ENCODE data around the gene CPB2.

The CPB2 gene

DNA sequence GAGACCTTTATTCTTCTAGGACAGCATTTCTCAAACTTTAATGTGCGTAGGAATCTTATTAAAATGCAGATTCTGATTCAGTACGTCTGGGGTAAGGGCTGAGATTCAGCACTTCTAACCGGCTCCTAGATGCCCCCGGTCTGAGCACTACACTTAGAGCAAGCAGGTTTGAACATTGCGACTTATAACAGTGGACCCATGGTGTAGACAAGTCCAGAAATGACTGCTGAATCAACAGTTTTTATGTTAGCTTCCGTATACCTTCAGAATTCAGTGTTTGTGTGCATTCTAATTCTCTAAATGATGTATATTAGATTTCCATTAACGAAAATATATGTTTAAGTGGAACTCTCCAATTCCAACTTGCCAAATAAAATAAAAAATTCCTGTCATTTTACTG is 17.5 kb upstream of the CPB2 start:
- Histone ChIP-seq H3K27ac (ENCODE audit: low read length) (no peak overlapping the region), H3K4me2 (ENCODE audit: low read length) (no peak overlapping the region)

DNA sequence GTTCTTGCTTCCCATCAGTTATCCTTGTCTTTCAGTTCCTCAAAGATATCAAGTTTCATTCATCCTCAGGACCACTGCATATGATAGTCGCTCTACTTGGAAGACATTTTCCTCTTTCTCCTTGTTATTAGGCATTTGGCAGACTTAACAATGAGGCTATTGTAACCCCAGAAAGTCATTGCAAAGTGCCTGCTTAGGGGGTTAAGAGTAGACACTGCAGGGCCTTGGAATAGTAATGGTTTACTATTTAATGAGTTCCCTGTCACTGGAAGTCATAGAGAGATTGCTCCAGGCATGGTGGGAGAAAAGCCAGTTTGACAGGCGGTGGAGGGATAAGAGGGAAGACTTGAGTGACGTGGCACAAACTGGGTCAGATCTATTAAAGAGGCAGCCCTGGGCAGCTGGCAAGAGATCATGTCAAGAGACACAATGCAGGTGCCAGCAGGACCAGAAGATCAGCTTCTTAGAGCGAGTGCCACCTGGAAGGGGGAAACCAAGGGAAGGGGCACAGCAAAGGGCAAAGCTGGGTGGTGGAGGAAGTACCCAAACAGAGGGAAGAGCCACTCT is 16.8 kb upstream of the CPB2 start:
- Histone ChIP-seq H3K27me3 (ENCODE audit: low read depth, low read length) (peaks cover 4% of the 10 kb centered on the region; the same call in 1 of the 2 replicates), H3K79me2 (ENCODE audit: low read length) (no peaks in the 10 kb centered on the region), H2AFZ (ENCODE audit: low read depth, low read length) (no peak overlapping the region), H3K9ac (ENCODE audit: low read length) (no peak overlapping the region), H3K4me1 (ENCODE audit: low read length) (peaks cover 15% of the 10 kb centered on the region), H3K36me3 (replicated peaks; ENCODE audit: low read depth, low read length) (peaks cover 10% of the 10 kb centered on the region), H3K4me3 (ENCODE audit: low read length) (no peak overlapping the region), H4K20me1 (ENCODE audit: insufficient read depth, low read length) (peaks cover 20% of the 10 kb centered on the region), H3K27ac (ENCODE audit: low read length) (no peak overlapping the region), H3K9me3 (ENCODE audit: insufficient read depth, low read length) (no peaks in the 10 kb centered on the region), H3K4me2 (ENCODE audit: low read length) (no peak overlapping the region)
- TF ChIP-seq EZH2phosphoT487 (IDR thresholded peaks at IDR 0.05; ENCODE audit: low read depth): no peak
- TF ChIP-seq, protein P1, sequence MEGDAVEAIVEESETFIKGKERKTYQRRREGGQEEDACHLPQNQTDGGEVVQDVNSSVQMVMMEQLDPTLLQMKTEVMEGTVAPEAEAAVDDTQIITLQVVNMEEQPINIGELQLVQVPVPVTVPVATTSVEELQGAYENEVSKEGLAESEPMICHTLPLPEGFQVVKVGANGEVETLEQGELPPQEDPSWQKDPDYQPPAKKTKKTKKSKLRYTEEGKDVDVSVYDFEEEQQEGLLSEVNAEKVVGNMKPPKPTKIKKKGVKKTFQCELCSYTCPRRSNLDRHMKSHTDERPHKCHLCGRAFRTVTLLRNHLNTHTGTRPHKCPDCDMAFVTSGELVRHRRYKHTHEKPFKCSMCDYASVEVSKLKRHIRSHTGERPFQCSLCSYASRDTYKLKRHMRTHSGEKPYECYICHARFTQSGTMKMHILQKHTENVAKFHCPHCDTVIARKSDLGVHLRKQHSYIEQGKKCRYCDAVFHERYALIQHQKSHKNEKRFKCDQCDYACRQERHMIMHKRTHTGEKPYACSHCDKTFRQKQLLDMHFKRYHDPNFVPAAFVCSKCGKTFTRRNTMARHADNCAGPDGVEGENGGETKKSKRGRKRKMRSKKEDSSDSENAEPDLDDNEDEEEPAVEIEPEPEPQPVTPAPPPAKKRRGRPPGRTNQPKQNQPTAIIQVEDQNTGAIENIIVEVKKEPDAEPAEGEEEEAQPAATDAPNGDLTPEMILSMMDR (IDR thresholded peaks at IDR 0.05; ENCODE audit: low read depth, low read length): no peak

More for the DNA sequence above, 17.5 kb upstream of the CPB2 start:
- Histone ChIP-seq H3K9me3 (ENCODE audit: insufficient read depth, low read length) (no peaks in the 10 kb centered on the region), H4K20me1 (ENCODE audit: insufficient read depth, low read length) (peaks cover 26% of the 10 kb centered on the region), H3K36me3 (replicated peaks; ENCODE audit: low read depth, low read length) (peaks cover 16% of the 10 kb centered on the region), H3K4me3 (ENCODE audit: low read length) (no peak overlapping the region), H3K9ac (ENCODE audit: low read length) (no peak overlapping the region), H3K4me1 (ENCODE audit: low read length) (peaks cover 15% of the 10 kb centered on the region), H3K79me2 (ENCODE audit: low read length) (no peaks in the 10 kb centered on the region), H2AFZ (ENCODE audit: low read depth, low read length) (no peak overlapping the region), H3K27me3 (ENCODE audit: low read depth, low read length) (peaks cover 4% of the 10 kb centered on the region; the same call in 1 of the 2 replicates)
- TF ChIP-seq, protein P1 (IDR thresholded peaks at IDR 0.05; ENCODE audit: low read depth, low read length): no peak
- TF ChIP-seq EZH2phosphoT487 (IDR thresholded peaks at IDR 0.05; ENCODE audit: low read depth): no peak

DNA sequence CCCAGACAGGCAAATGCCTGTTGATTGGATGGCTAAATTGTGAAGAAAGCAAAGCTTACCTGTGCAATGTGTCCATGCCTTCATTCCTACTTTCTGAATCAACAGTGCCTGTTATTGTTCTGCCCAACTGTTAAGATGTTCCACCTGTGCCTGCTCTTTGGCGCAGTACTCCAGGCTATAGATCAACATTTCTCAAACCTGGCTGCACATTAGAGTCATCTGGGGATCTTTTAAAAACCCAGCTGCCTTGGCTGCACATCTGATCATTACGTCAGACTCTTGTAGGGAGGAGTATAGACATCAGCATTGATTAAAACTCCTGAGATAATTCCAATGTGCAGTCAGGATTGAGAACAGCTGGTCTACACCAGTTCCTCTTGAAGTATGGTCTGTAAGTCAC is 16.2 kb upstream of the CPB2 start:
- no peaks in the 10 kb centered on the region for H3K9me3 ChIP-seq (ENCODE audit: insufficient read depth, low read length)
- H3K4me3 ChIP-seq (ENCODE audit: low read length): no peak overlapping the region
- no peak for TF ChIP-seq EZH2phosphoT487 (IDR thresholded peaks at IDR 0.05; ENCODE audit: low read depth)
- TF ChIP-seq, protein P1 (IDR thresholded peaks at IDR 0.05; ENCODE audit: low read depth, low read length): no peak
- peaks cover 5% of the 10 kb centered on the region for H3K36me3 ChIP-seq (replicated peaks; ENCODE audit: low read depth, low read length)
- H3K9ac ChIP-seq (ENCODE audit: low read length): no peak overlapping the region
- peaks cover 13% of the 10 kb centered on the region for H4K20me1 ChIP-seq (ENCODE audit: insufficient read depth, low read length)
- no peaks in the 10 kb centered on the region for H3K79me2 ChIP-seq (ENCODE audit: low read length)
- H2AFZ ChIP-seq (ENCODE audit: low read depth, low read length): no peak overlapping the region
- peaks cover 15% of the 10 kb centered on the region for H3K4me1 ChIP-seq (ENCODE audit: low read length)
- 0 out of 2 replicates have a peak overlapping the region, but pooled peaks have one; percentile 0 for H3K4me2 ChIP-seq (ENCODE audit: low read length)
- no peak overlapping the region for H3K27ac ChIP-seq (ENCODE audit: low read length)
- H3K27me3 ChIP-seq (ENCODE audit: low read depth, low read length): peaks cover 4% of the 10 kb centered on the region; the same call in 1 of the 2 replicates

DNA sequence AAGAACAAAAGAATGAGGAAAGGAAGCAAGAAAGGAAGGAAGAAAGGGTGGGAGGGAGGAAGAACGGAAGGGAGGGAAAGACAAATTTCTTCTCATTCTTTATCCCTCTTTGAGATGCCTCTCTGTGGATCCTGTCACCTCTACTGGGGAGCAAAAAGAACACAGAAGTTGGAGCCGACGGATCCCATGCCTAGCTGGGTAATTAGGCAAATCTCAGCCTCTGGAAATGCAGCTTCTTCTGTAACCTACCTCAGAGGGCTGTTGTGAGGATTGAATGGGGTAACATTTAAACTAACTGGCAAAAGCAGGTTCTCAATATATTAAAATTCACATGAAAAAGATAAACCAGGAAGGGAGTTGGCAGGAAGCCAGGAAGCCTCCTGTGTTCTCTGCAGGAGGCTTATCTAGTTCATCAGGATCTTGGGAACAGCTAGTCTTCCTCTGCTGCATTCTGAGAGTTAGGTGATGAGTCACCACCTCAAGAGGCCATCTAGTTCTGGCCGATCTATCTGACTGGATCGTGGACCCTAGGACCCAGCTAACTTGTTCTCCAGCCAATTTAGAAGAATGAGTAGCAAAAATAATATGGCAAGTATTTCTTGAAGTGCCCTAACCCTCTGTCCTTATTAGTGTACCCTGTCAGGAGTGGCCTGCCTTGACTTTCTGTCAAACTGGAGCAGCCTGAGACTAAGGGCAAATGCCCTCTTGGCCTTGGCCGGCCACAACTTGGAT is 15.2 kb upstream of the CPB2 start:
- Histone ChIP-seq H3K27me3 (ENCODE audit: low read depth, low read length) (peaks cover 4% of the 10 kb centered on the region; the same call in 1 of the 2 replicates), H3K79me2 (ENCODE audit: low read length) (no peaks in the 10 kb centered on the region), H3K4me1 (ENCODE audit: low read length) (peaks cover 15% of the 10 kb centered on the region), H3K27ac (ENCODE audit: low read length) (no peak overlapping the region), H3K4me3 (ENCODE audit: low read length) (no peak overlapping the region), H3K36me3 (replicated peaks; ENCODE audit: low read depth, low read length) (no peaks in the 10 kb centered on the region), H2AFZ (ENCODE audit: low read depth, low read length) (no peak overlapping the region), H3K4me2 (ENCODE audit: low read length) (no peak overlapping the region; the same call in 1 of the 2 replicates), H3K9me3 (ENCODE audit: insufficient read depth, low read length) (no peaks in the 10 kb centered on the region), H4K20me1 (ENCODE audit: insufficient read depth, low read length) (peaks cover 5% of the 10 kb centered on the region; the same call in 1 of the 2 replicates), H3K9ac (ENCODE audit: low read length) (no peak overlapping the region)
- no peak for TF ChIP-seq EZH2phosphoT487 (IDR thresholded peaks at IDR 0.05; ENCODE audit: low read depth)
- TF ChIP-seq, protein P1 (IDR thresholded peaks at IDR 0.05; ENCODE audit: low read depth, low read length): no peak

Data from OCI-LY3 (cell line).